Stomach (tissue), 9 donors: ENCODE results near the gene SLC8A2. TPM values are rescaled to one million over a fixed set of nuclear protein-coding genes. Genes with fewer than 3 reads are reported as not detected.

Experiments
- DNase-seq, 2 donors: peaks; one replicate each; pipeline versions ENCODE4 v3.0.0 to v3.0.0-alpha.2; 2013 to 2019
- H3K27ac ChIP-seq, 5 donors: fragments of 200-600 bp in 4 of 5; sonication (generic) in 4 of 5; one replicate each; pipeline ENCODE4 v1.5.1; 2013 to 2019; ENCODE audit warnings: mild to moderate bottlenecking in 1 of 5, moderate library complexity in 1 of 5
- H3K27me3 ChIP-seq, 3 donors: fragments of 200-600 bp; sonication (generic); one replicate each; pipeline ENCODE4 v1.5.1; 2017 to 2019; ENCODE audit warnings: mixed run types in 1 of 3
- H3K36me3 ChIP-seq, 4 donors: fragments of 200-600 bp; sonication (generic); 1 replicate in 3 of 4; 2 replicates in 1 of 4; pipeline ENCODE4 v1.5.1; 2016 to 2019
- H3K4me1 ChIP-seq, 4 donors: fragments of 200-600 bp; sonication (generic); one replicate each; pipeline ENCODE4 v1.5.1; 2016 to 2019
- H3K4me3 ChIP-seq, 4 donors: fragments of 200-600 bp; sonication (generic) in 3 of 4; one replicate each; pipeline ENCODE4 v1.5.1; 2016 to 2019; ENCODE audit warnings: mild to moderate bottlenecking in 1 of 4
- H3K9me3 ChIP-seq, 4 donors: fragments of 200-600 bp; sonication (generic); one replicate each; pipeline ENCODE4 v1.5.1; 2016 to 2019
- EP300 ChIP-seq: sonication (generic); formaldehyde crosslinking; IDR thresholded peaks from one replicate; pipeline ENCODE4 v1.6.1; 2017; ENCODE audit warnings: antibody characterized with exemption
- POLR2A ChIP-seq, 4 donors: fragments of 450-650 bp; IDR thresholded peaks; one replicate each; pipeline ENCODE4 v1.6.1; 2016; ENCODE audit warnings: antibody characterized with exemption in 4 of 4, control low read depth in 2 of 4, mild to moderate bottlenecking in 1 of 4, moderate library complexity in 1 of 4
- POLR2AphosphoS5 ChIP-seq, 3 donors: sonication (generic); formaldehyde crosslinking; IDR thresholded peaks; one replicate each; pipeline ENCODE4 v1.6.1; 2016; ENCODE audit warnings: antibody characterized with exemption in 3 of 3
- WGBS, 5 donors: extraction: QIAGEN DNeasy Blood & Tissue Kit in 3 of 5; methylation state at CpG; one replicate each; pipeline versions ENCODE4 v1.1.5 to v1.1.7; 2013 to 2018; 5-methylcytosine and 5-hydroxymethylcytosine counted together
- intact Hi-C: fragments of 100-400 bp; cut with DNase I; formaldehyde crosslinking; loops from one replicate; pipeline ENCODE4 v1.15.1; 2023; ENCODE audit warnings: low total_unique reads
- polyA plus RNA-seq, 3 donors: library from polyadenylated mRNA; stranded (reverse); fragments of 200-250 nt; gene quantifications; one replicate each; pipeline ENCODE4 v1.2.3, GENCODE V29; 2013
- total RNA-seq, 5 donors: library from RNA; depleted of rRNA; stranded (reverse); fragments of >200 nt; gene quantifications; one replicate each; pipeline versions ENCODE4 v1.1.0 to v1.2.3, GENCODE V29; 2014 to 2016
- TF ChIP-seq, protein P1 (sequence below), 7 experiments: fragments of 450-650 bp in 4 of 7; fragments of 200-600 bp in 3 of 7; sonication (generic) in 3 of 7; IDR thresholded peaks; one replicate each; pipeline ENCODE4 v1.5.1; 2016 to 2019; ENCODE audit warnings: antibody characterized with exemption in 7 of 7, control low read depth in 2 of 7, mild to moderate bottlenecking in 1 of 7
- donor health status: healthy with polysubstance abuse.
- donor health status: Bipolar disorder and iron deficiency.
- donor health status: healthy.

SLC8A2 gene
- total and polyA plus RNA-seq, 8 donors = 0.12 to 17.9 (median 2.0) TPM

- Histone ChIP-seq H3K27me3 (peaks cover 21 to 100% (median 89%) of the 10 kb centered on the region in 3 donors), H3K9me3 (peaks cover 0 to 8% (median 2%) of the 10 kb centered on the region in 4 donors), H3K36me3 (no peaks in the 10 kb centered on the region), H3K27ac (no peak overlapping the region), H3K4me3 (no peak overlapping the region), H3K4me1 (peaks cover 20 to 32% (median 24%) of the 10 kb centered on the region in 4 donors)
- TF ChIP-seq EP300 = no peak
- TF ChIP-seq POLR2AphosphoS5 (IDR thresholded peaks at IDR 0.05) = no peak
- TF ChIP-seq, protein P1, sequence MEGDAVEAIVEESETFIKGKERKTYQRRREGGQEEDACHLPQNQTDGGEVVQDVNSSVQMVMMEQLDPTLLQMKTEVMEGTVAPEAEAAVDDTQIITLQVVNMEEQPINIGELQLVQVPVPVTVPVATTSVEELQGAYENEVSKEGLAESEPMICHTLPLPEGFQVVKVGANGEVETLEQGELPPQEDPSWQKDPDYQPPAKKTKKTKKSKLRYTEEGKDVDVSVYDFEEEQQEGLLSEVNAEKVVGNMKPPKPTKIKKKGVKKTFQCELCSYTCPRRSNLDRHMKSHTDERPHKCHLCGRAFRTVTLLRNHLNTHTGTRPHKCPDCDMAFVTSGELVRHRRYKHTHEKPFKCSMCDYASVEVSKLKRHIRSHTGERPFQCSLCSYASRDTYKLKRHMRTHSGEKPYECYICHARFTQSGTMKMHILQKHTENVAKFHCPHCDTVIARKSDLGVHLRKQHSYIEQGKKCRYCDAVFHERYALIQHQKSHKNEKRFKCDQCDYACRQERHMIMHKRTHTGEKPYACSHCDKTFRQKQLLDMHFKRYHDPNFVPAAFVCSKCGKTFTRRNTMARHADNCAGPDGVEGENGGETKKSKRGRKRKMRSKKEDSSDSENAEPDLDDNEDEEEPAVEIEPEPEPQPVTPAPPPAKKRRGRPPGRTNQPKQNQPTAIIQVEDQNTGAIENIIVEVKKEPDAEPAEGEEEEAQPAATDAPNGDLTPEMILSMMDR (IDR thresholded peaks at IDR 0.05) = no peak
- TF ChIP-seq POLR2A (IDR thresholded peaks at IDR 0.05) = no peak
- intact Hi-C loops = no loop called here
- 46 to 58% (median 50%) methylated on average over 4 of the region's 4 CpGs for WGBS, 5 donors
- no peak for DNase-seq
Observed at GRCh38 chr19:47445527-47445926, 26.2 kb downstream of the SLC8A2 start.

- Histone ChIP-seq H3K4me3 (no peak overlapping the region), H3K36me3 (no peaks in the 10 kb centered on the region), H3K27ac (no peak overlapping the region), H3K9me3 (peaks cover 0 to 8% (median 2%) of the 10 kb centered on the region in 4 donors), H3K27me3 (peaks cover 21 to 90% (median 81%) of the 10 kb centered on the region in 3 donors), H3K4me1 (peaks cover 20 to 32% (median 24%) of the 10 kb centered on the region in 4 donors)
- TF ChIP-seq EP300 (no peak), POLR2AphosphoS5 (IDR thresholded peaks at IDR 0.05) (no peak), POLR2A (IDR thresholded peaks at IDR 0.05) (no peak)
- TF ChIP-seq, protein P1 (IDR thresholded peaks at IDR 0.05) = no peak
- DNase-seq = peak in 1 of 2 donors; percentile 36
- intact Hi-C loops = no loop called here
- 19 to 33% (median 29%) methylated on average over 14 to 22 of the region's 22 CpGs for WGBS, 5 donors
Observed at GRCh38 chr19:47444388-47444821, 27.3 kb downstream of the SLC8A2 start.

DNA sequence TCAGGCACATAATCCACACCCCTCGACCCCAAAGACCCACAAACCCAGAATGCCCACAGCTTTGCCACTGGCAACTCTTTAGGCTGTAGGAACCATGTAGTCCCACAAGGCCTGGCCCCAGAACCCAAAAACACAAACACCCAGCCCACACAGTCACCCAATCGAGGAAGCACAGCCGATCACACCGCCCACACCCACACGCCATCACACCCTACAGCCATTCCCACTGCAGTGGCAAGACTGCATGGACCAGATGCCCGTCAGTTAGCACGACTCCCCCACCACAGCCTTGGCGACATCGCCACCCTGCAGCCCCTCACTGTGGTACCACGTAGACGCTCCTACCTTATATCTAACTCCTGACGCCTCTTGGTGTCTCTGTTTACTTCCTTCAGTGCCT lies 28.4 kb downstream of the SLC8A2 start:
- Histone ChIP-seq H3K4me1 (peaks cover 20 to 32% (median 24%) of the 10 kb centered on the region in 4 donors), H3K27ac (no peak overlapping the region), H3K4me3 (no peak overlapping the region), H3K27me3 (peaks cover 21 to 88% (median 74%) of the 10 kb centered on the region in 3 donors), H3K36me3 (no peaks in the 10 kb centered on the region), H3K9me3 (peaks cover 0 to 8% (median 2%) of the 10 kb centered on the region in 4 donors)
- TF ChIP-seq, protein P1 (IDR thresholded peaks at IDR 0.05) = no peak
- 60 to 67% (median 65%) methylated on average over 12 of the region's 12 CpGs for WGBS, 5 donors
- intact Hi-C loops = no loop called here
- DNase-seq = no peak

- H3K4me3 ChIP-seq = no peak overlapping the region
- intact Hi-C loops = loop anchor here (5.0 kb wide), 1 partner anchor 268 kb away; no protein-coding TSS in a partner anchor
- DNase-seq = peak in 1 of 2 donors; percentile 36
- no peak overlapping the region for H3K27ac ChIP-seq
- H3K36me3 ChIP-seq = no peaks in the 10 kb centered on the region
- peaks cover 0 to 7% (median 5%) of the 10 kb centered on the region in 4 donors for H3K4me1 ChIP-seq
- 19 to 29% (median 26%) methylated on average over 3 to 5 of the region's 5 CpGs for WGBS, 5 donors
- TF ChIP-seq EP300 = no peak
- TF ChIP-seq, protein P1 (IDR thresholded peaks at IDR 0.05) = no peak
- TF ChIP-seq POLR2AphosphoS5 (IDR thresholded peaks at IDR 0.05) = no peak
- TF ChIP-seq POLR2A (IDR thresholded peaks at IDR 0.05) = no peak
- H3K27me3 ChIP-seq = peaks cover 0 to 85% (median 42%) of the 10 kb centered on the region in 3 donors
- no peaks in the 10 kb centered on the region for H3K9me3 ChIP-seq
Observed at GRCh38 chr19:47438793-47439220, 32.9 kb downstream of the SLC8A2 start.
